ENCODE measurements around the gene KIAA1191. TPM values are rescaled to one million over a fixed set of nuclear protein-coding genes. Genes with fewer than 3 reads are reported as not detected.

The KIAA1191 gene
- total RNA-seq, 1 experiment from 2014 or later, result 128 TPM

DNA sequence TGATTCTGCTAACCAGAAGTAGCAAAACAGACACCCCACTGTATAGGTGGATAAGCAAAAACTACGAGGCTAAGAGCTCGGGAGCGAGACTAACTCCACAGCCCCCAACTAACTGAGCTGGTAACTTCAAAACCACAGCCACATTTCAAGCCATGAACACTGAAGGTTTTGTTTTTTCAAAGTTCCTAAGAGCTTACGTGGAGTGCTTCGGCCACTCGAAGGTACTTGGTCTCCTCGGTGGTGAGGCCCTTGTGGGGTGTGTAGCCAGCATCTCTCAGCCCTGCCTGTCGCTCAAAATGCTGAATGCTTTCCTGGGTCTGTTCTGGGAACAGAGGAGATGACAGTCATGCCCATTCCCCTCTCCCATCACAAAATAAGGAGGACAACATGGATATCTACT, 11.1 kb downstream of the KIAA1191 start:
- Mint-ChIP-seq H3K27ac (no peak overlapping the region), H3K4me3 (no peak overlapping the region), H3K27me3 (ENCODE audit: low read depth) (no peaks in the 10 kb centered on the region), H3K4me1 (no peaks in the 10 kb centered on the region), H3K36me3 (ENCODE audit: insufficient read depth in 1 of 3, low read depth in 3 of 3) (peaks cover 48 to 96% (median 89%) of the 10 kb centered on the region in 3 experiments), H3K9me3 (no peaks in the 10 kb centered on the region)
- no peak overlapping the region for H3K27ac ChIP-seq (ENCODE audit: insufficient read length, low read depth, low read length)
- no peak overlapping the region for H2BK15ac ChIP-seq (ENCODE audit: low read depth, low read length)
- H3K14ac ChIP-seq (ENCODE audit: insufficient read depth, low read length), result no peak overlapping the region
- no peak overlapping the region for H3K4ac ChIP-seq (ENCODE audit: low read depth, low read length)
- no peak overlapping the region for H2BK20ac ChIP-seq (ENCODE audit: low read depth, low read length, poor library complexity, severe bottlenecking)
- H3K9ac ChIP-seq (ENCODE audit: extremely low read depth, insufficient read length, low read length), result no peak overlapping the region
- no peaks in the 10 kb centered on the region for H3K79me2 ChIP-seq (ENCODE audit: insufficient read depth, low read length)
- no peak overlapping the region for H4K91ac ChIP-seq (ENCODE audit: insufficient read length, low read depth, low read length)
- H2BK120ac ChIP-seq (ENCODE audit: low read depth, low read length, poor library complexity, severe bottlenecking), result no peak overlapping the region
- peaks cover 3% of the 10 kb centered on the region for H3K79me1 ChIP-seq (ENCODE audit: insufficient read depth, low read depth, low read length, poor library complexity, severe bottlenecking)
- H4K5ac ChIP-seq (ENCODE audit: insufficient read length, low read depth, low read length), result no peak overlapping the region
- DNase-seq, result no peak
- no peak overlapping the region for H3K4me2 ChIP-seq (ENCODE audit: insufficient read depth, insufficient read length, low read length)
- no peak overlapping the region for H2BK5ac ChIP-seq (ENCODE audit: insufficient read length, low read length)
- H3K18ac ChIP-seq (ENCODE audit: insufficient read length, low read depth, low read length), result no peak overlapping the region
- no peaks in the 10 kb centered on the region for H3K27me3 ChIP-seq (ENCODE audit: insufficient read depth, low read length)
- no peaks in the 10 kb centered on the region for H3K9me3 ChIP-seq (ENCODE audit: control insufficient read depth, low read depth, low read length)
- no peak overlapping the region for H2AFZ ChIP-seq (ENCODE audit: low read length)
- WGBS (ENCODE audit: extremely low coverage, insufficient read length, low lambda C conversion rate), result no CpG with 5 or more reads among the region's 8 CpGs
- no peak overlapping the region for H3K56ac ChIP-seq (ENCODE audit: insufficient read length, low read depth, low read length)
- no peak overlapping the region for H3T11ph ChIP-seq (ENCODE audit: low read length)
- H2AK5ac ChIP-seq (ENCODE audit: insufficient read length, low read length), result no peak overlapping the region
- TF ChIP-seq, protein P1, sequence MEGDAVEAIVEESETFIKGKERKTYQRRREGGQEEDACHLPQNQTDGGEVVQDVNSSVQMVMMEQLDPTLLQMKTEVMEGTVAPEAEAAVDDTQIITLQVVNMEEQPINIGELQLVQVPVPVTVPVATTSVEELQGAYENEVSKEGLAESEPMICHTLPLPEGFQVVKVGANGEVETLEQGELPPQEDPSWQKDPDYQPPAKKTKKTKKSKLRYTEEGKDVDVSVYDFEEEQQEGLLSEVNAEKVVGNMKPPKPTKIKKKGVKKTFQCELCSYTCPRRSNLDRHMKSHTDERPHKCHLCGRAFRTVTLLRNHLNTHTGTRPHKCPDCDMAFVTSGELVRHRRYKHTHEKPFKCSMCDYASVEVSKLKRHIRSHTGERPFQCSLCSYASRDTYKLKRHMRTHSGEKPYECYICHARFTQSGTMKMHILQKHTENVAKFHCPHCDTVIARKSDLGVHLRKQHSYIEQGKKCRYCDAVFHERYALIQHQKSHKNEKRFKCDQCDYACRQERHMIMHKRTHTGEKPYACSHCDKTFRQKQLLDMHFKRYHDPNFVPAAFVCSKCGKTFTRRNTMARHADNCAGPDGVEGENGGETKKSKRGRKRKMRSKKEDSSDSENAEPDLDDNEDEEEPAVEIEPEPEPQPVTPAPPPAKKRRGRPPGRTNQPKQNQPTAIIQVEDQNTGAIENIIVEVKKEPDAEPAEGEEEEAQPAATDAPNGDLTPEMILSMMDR (conservative IDR thresholded peaks at IDR 0.05), result no peak
- no peaks in the 10 kb centered on the region for H3K23me2 ChIP-seq (ENCODE audit: insufficient read length, low read depth, low read length, poor library complexity, severe bottlenecking)
- no peaks in the 10 kb centered on the region for H3K4me1 ChIP-seq (ENCODE audit: insufficient read depth, low read length)
- H4K20me1 ChIP-seq (ENCODE audit: control insufficient read depth, insufficient read depth, insufficient read length), result no peaks in the 10 kb centered on the region
- H3K23ac ChIP-seq (ENCODE audit: insufficient read length, low read depth, low read length), result no peak overlapping the region
- no peak overlapping the region for H2BK12ac ChIP-seq (ENCODE audit: insufficient read length, low read depth, low read length)
- no peak overlapping the region for H4K8ac ChIP-seq (replicated peaks; ENCODE audit: insufficient read length, low read depth, low read length)

All from H9 (cell line).